GM23248 (cell line): ENCODE data around the gene MEG3. TPM values are rescaled to one million over a fixed set of nuclear protein-coding genes. Genes with fewer than 3 reads are reported as not detected.

Experiments used
- DNase-seq: peaks from one replicate; pipeline ENCODE4 v3.0.0-alpha.2; 2015
- H2AFZ ChIP-seq: fragments of 200-600 bp; sonication (generic); 2 replicates; pipeline ENCODE4 v1.6.1; 2016; ENCODE audit warnings: antibody characterized with exemption
- H3F3A ChIP-seq: fragments of 200-600 bp; sonication (generic); 2 replicates; pipeline ENCODE4 v1.6.1; 2016; ENCODE audit warnings: mild to moderate bottlenecking, antibody characterized with exemption, mixed run types; ENCODE audit not compliant: insufficient read depth
- H3K27ac ChIP-seq: fragments of 200-600 bp; sonication (generic); 2 replicates; pipeline ENCODE4 v1.5.1; 2016; ENCODE audit warnings: mild to moderate bottlenecking
- H3K27me3 ChIP-seq: fragments of 200-600 bp; sonication (generic); replicated peaks from 2 replicates; pipeline ENCODE4 v1.6.1; 2016; ENCODE audit warnings: mild to moderate bottlenecking; ENCODE audit not compliant: insufficient read depth
- H3K36me3 ChIP-seq: fragments of 200-600 bp; sonication (generic); 2 replicates; pipeline ENCODE4 v1.6.1; 2016; ENCODE audit warnings: low read depth, mild to moderate bottlenecking
- H3K4me1 ChIP-seq: fragments of 200-600 bp; sonication (generic); 2 replicates; pipeline ENCODE4 v1.6.1; 2016; ENCODE audit warnings: mild to moderate bottlenecking; ENCODE audit not compliant: insufficient read depth
- H3K4me2 ChIP-seq: fragments of 200-600 bp; sonication (generic); one replicate; pipeline ENCODE4 v1.6.1; 2016; ENCODE audit warnings: mild to moderate bottlenecking; ENCODE audit not compliant: unreplicated experiment
- H3K4me3 ChIP-seq: fragments of 200-600 bp; sonication (generic); 2 replicates; pipeline ENCODE4 v1.5.1; 2016; ENCODE audit warnings: mild to moderate bottlenecking
- H3K79me2 ChIP-seq: fragments of 200-600 bp; sonication (generic); 2 replicates; pipeline ENCODE4 v1.6.1; 2016; ENCODE audit warnings: mild to moderate bottlenecking; ENCODE audit not compliant: insufficient read depth
- H3K9ac ChIP-seq: fragments of 200-600 bp; sonication (generic); 2 replicates; pipeline ENCODE4 v1.6.1; 2016; ENCODE audit warnings: mild to moderate bottlenecking
- H3K9me2 ChIP-seq: fragments of 200-600 bp; sonication (generic); 2 replicates; pipeline ENCODE4 v1.6.1; 2016; ENCODE audit warnings: mixed run types, mild to moderate bottlenecking, moderate library complexity; ENCODE audit not compliant: insufficient read depth
- H3K9me3 ChIP-seq: fragments of 200-600 bp; sonication (generic); one replicate; pipeline ENCODE4 v1.6.1; 2017; ENCODE audit warnings: low read depth
- H4K20me1 ChIP-seq: fragments of 200-600 bp; sonication (generic); 2 replicates; pipeline ENCODE4 v1.6.0; 2016; ENCODE audit not compliant: insufficient read depth
- EZH2 ChIP-seq: fragments of 200-600 bp; sonication (generic); IDR thresholded peaks from 2 replicates; pipeline ENCODE4 v1.6.1; 2018; ENCODE audit warnings: antibody characterized with exemption, mild to moderate bottlenecking; ENCODE audit not compliant: insufficient read depth, poor library complexity, severe bottlenecking
- EZH2phosphoT487 ChIP-seq: fragments of 200-600 bp; sonication (generic); IDR thresholded peaks from 2 replicates; pipeline ENCODE4 v1.6.1; 2018; ENCODE audit warnings: antibody characterized with exemption, moderate library complexity, mild to moderate bottlenecking, low read depth; ENCODE audit not compliant: insufficient read depth
- WGBS, 2 experiments: methylation state at CpG; one replicate each; pipeline ENCODE4 v1.1.6; 2015 to 2017; ENCODE audit warnings: low lambda C conversion rate in 2 of 2, low coverage in 1 of 2; ENCODE audit errors: missing lambda C conversion rate in 2 of 2; 5-methylcytosine and 5-hydroxymethylcytosine counted together
- in situ Hi-C: fragments of 300-500 bp; cut with MboI; formaldehyde crosslinking; loops from 2 replicates; pipeline ENCODE4 v1.15.0; 2020
- polyA plus RNA-seq: library from polyadenylated mRNA; unstranded; fragments of >200 nt; fragmentation: Nextera tagmentation; extraction: Ambion mirVana; gene quantifications from 2 replicates; pipeline ENCODE4 v1.2.1, GENCODE V29; 2016
- total RNA-seq: library from RNA; depleted of rRNA; stranded (reverse); fragments of >200 nt; shearing (Covaris generic); gene quantifications from 2 replicates; pipeline ENCODE4 v1.2.3, GENCODE V29; 2014

MEG3 gene
- total and polyA plus RNA-seq, 2 experiments from 2014 or later: 101 to 228 TPM

GRCh38 chr14:100882991-100883788, 57.3 kb downstream of the MEG3 start:
- H3K4me3 ChIP-seq: no peak overlapping the region
- peaks cover 72% of the 10 kb centered on the region for H3K79me2 ChIP-seq
- TF ChIP-seq EZH2 (no peak), EZH2phosphoT487 (no peak)
- peaks cover 6% of the 10 kb centered on the region; the same call in 1 of the 2 replicates for H3K36me3 ChIP-seq
- H4K20me1 ChIP-seq: no peaks in the 10 kb centered on the region
- no peak overlapping the region for H3K27ac ChIP-seq
- WGBS, 2 experiments: 90 to 91% methylated on average over 46 of the region's 46 CpGs
- H2AFZ ChIP-seq: no peak overlapping the region
- H3K9me3 ChIP-seq: no peaks in the 10 kb centered on the region
- no peak overlapping the region for H3K9ac ChIP-seq
- no peaks in the 10 kb centered on the region for H3K4me1 ChIP-seq
- in situ Hi-C loops: no loop called here
- H3K27me3 ChIP-seq: no peaks in the 10 kb centered on the region
- peaks cover 4% of the 10 kb centered on the region; the same call in 1 of the 2 replicates for H3F3A ChIP-seq
- H3K9me2 ChIP-seq: no peaks in the 10 kb centered on the region
- no peak for DNase-seq
- no peak overlapping the region for H3K4me2 ChIP-seq

- H3K4me3 ChIP-seq: no peak overlapping the region
- H3K4me2 ChIP-seq: no peak overlapping the region
- H3K4me1 ChIP-seq: no peaks in the 10 kb centered on the region
- H3K79me2 ChIP-seq: peaks cover 72% of the 10 kb centered on the region
- H3K9me2 ChIP-seq: no peaks in the 10 kb centered on the region
- H3F3A ChIP-seq: peaks cover 10% of the 10 kb centered on the region; the same call in 1 of the 2 replicates
- no peak overlapping the region for H2AFZ ChIP-seq
- in situ Hi-C loops: no loop called here
- 78 to 81% methylated on average over 11 of the region's 11 CpGs for WGBS, 2 experiments
- H3K36me3 ChIP-seq: peaks cover 6% of the 10 kb centered on the region; the same call in 1 of the 2 replicates
- no peak for TF ChIP-seq EZH2phosphoT487
- no peak for TF ChIP-seq EZH2
- H3K27me3 ChIP-seq: no peaks in the 10 kb centered on the region
- H3K27ac ChIP-seq: no peak overlapping the region
- H4K20me1 ChIP-seq: no peaks in the 10 kb centered on the region; the same call in 1 of the 2 replicates
- H3K9ac ChIP-seq: no peak overlapping the region
- no peak for DNase-seq
- no peaks in the 10 kb centered on the region for H3K9me3 ChIP-seq
Measured at GRCh38 chr14:100883789-100884101, 57.8 kb downstream of the MEG3 start.

GRCh38 chr14:100884456-100884855, 58.5 kb downstream of the MEG3 start:
- no peak overlapping the region for H3K4me3 ChIP-seq
- no peaks in the 10 kb centered on the region; the same call in 1 of the 2 replicates for H4K20me1 ChIP-seq
- no peaks in the 10 kb centered on the region for H3K4me1 ChIP-seq
- no peak overlapping the region for H3K27ac ChIP-seq
- DNase-seq: no peak
- no peaks in the 10 kb centered on the region for H3K9me3 ChIP-seq
- WGBS, 2 experiments: 77 to 85% methylated on average over 13 of the region's 13 CpGs
- TF ChIP-seq EZH2: no peak
- TF ChIP-seq EZH2phosphoT487: no peak
- no peaks in the 10 kb centered on the region for H3K27me3 ChIP-seq
- no peak overlapping the region for H3K4me2 ChIP-seq
- H3K36me3 ChIP-seq: peaks cover 12% of the 10 kb centered on the region; the same call in 1 of the 2 replicates
- no peaks in the 10 kb centered on the region for H3K9me2 ChIP-seq
- in situ Hi-C loops: no loop called here
- peaks cover 70% of the 10 kb centered on the region for H3K79me2 ChIP-seq
- no peak overlapping the region for H2AFZ ChIP-seq
- H3F3A ChIP-seq: peaks cover 11% of the 10 kb centered on the region; the same call in 1 of the 2 replicates
- H3K9ac ChIP-seq: no peak overlapping the region

GRCh38 chr14:100885196-100885595, 59.3 kb downstream of the MEG3 start:
- Histone ChIP-seq H3K36me3 (peaks cover 15% of the 10 kb centered on the region; the same call in 1 of the 2 replicates), H2AFZ (no peak overlapping the region), H3K9ac (no peak overlapping the region), H3K79me2 (peaks cover 66% of the 10 kb centered on the region), H3K9me2 (no peaks in the 10 kb centered on the region), H3K9me3 (no peaks in the 10 kb centered on the region), H3K27ac (no peak overlapping the region), H3F3A (peaks cover 11% of the 10 kb centered on the region; the same call in 1 of the 2 replicates), H4K20me1 (no peaks in the 10 kb centered on the region; the same call in 1 of the 2 replicates), H3K4me3 (no peak overlapping the region), H3K27me3 (no peaks in the 10 kb centered on the region), H3K4me1 (no peaks in the 10 kb centered on the region), H3K4me2 (no peak overlapping the region)
- in situ Hi-C loops: no loop called here
- TF ChIP-seq EZH2 (no peak), EZH2phosphoT487 (no peak)
- WGBS, 2 experiments: 51 to 69% methylated on average over 2 of the region's 2 CpGs
- no peak for DNase-seq
